ENCODE results near the gene RCBTB2. TPM values are rescaled to one million over a fixed set of nuclear protein-coding genes. Genes with fewer than 3 reads are reported as not detected.
A peak's percentile ranks its signal among the peaks of the same experiment; 100 is the strongest.

Gene RCBTB2
- total and polyA plus RNA-seq, 2 experiments from 2014 or later = 8.0 to 9.1 TPM

DNA sequence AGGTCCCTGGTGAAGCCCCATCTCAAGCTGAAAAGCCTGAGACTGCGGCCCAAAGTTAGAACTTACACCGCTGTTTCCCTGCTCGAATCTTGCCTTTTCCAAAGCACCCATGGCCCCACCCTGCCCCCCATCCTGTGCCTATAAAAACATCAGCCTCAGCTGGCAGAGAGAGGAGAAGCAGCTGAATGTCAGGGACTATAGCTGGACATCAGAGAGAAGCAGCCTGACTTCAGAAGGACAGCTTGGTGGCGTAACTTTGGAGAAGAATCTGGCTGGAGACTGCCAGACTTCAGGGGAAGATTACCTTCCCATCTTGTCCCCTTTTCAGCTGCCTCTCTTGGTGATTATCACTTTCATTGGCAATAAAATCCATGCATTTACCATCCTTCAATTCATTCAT, 9.3 kb upstream of the RCBTB2 start:
- no peaks in the 10 kb centered on the region for H3F3A ChIP-seq (ENCODE audit: insufficient read depth)
- no peak for DNase-seq
- no peaks in the 10 kb centered on the region for H3K36me3 ChIP-seq (ENCODE audit: low read depth)
- no peaks in the 10 kb centered on the region for H3K79me2 ChIP-seq (ENCODE audit: insufficient read depth)
- in situ Hi-C loops (cut with MboI) = no loop called here
- no peak overlapping the region for H3K27ac ChIP-seq
- no peaks in the 10 kb centered on the region for H3K4me1 ChIP-seq (ENCODE audit: insufficient read depth)
- H3K4me3 ChIP-seq = no peak overlapping the region
- no peak overlapping the region for H3K4me2 ChIP-seq (ENCODE audit: unreplicated experiment)
- 0 out of 2 replicates have a peak overlapping the region, but pooled peaks have one; percentile 21 for H2AFZ ChIP-seq
- no peaks in the 10 kb centered on the region for H3K9me2 ChIP-seq (ENCODE audit: insufficient read depth)
- no peak for TF ChIP-seq EZH2 (IDR thresholded peaks at IDR 0.05; ENCODE audit: insufficient read depth, poor library complexity, severe bottlenecking)
- no peak for TF ChIP-seq EZH2phosphoT487 (IDR thresholded peaks at IDR 0.05; ENCODE audit: insufficient read depth, low read depth)
- H3K9ac ChIP-seq = no peak overlapping the region
- H4K20me1 ChIP-seq (ENCODE audit: insufficient read depth) = no peaks in the 10 kb centered on the region
- H3K9me3 ChIP-seq (ENCODE audit: low read depth) = no peaks in the 10 kb centered on the region
- WGBS, 2 experiments (ENCODE audit: low coverage in 1 of 2, low lambda C conversion rate in 2 of 2, missing lambda C conversion rate in 2 of 2) = 88 to 98% methylated on average over 4 of the region's 4 CpGs
- no peaks in the 10 kb centered on the region for H3K27me3 ChIP-seq (replicated peaks; ENCODE audit: insufficient read depth)

DNA sequence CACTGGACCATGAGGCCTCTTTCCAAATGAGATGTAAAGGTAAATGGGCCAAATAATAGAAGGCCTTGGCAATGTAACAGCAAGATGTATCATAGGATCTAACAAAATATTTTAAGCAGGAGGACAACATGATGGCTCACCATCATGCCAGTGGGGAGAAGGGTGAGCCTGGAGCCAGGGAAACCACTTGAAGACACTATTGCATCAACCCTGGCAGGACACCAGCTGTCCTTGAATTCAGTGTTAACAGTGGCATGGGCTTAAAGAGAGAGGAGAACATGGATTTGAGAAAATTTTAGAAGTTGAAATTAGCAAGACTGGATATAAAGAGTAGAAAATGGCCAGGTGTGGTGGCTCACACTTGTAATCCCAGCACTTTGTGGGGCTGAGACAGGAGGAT, 6.7 kb upstream of the RCBTB2 start:
- TF ChIP-seq EZH2 (IDR thresholded peaks at IDR 0.05; ENCODE audit: insufficient read depth, poor library complexity, severe bottlenecking) = no peak
- TF ChIP-seq EZH2phosphoT487 (IDR thresholded peaks at IDR 0.05; ENCODE audit: insufficient read depth, low read depth) = no peak
- H3K4me2 ChIP-seq (ENCODE audit: unreplicated experiment) = no peak overlapping the region
- H3K27me3 ChIP-seq (replicated peaks; ENCODE audit: insufficient read depth) = no peaks in the 10 kb centered on the region
- no peaks in the 10 kb centered on the region for H4K20me1 ChIP-seq (ENCODE audit: insufficient read depth)
- no peaks in the 10 kb centered on the region for H3K4me1 ChIP-seq (ENCODE audit: insufficient read depth)
- peak; percentile 47 for DNase-seq
- no peak overlapping the region for H3K9ac ChIP-seq
- no peak overlapping the region for H2AFZ ChIP-seq
- H3K9me3 ChIP-seq (ENCODE audit: low read depth) = no peaks in the 10 kb centered on the region
- H3K27ac ChIP-seq = no peak overlapping the region
- H3F3A ChIP-seq (ENCODE audit: insufficient read depth) = peaks cover 2% of the 10 kb centered on the region; the same call in 1 of the 2 replicates
- no peaks in the 10 kb centered on the region for H3K9me2 ChIP-seq (ENCODE audit: insufficient read depth)
- H3K4me3 ChIP-seq = no peak overlapping the region
- no peaks in the 10 kb centered on the region for H3K36me3 ChIP-seq (ENCODE audit: low read depth)
- no peaks in the 10 kb centered on the region for H3K79me2 ChIP-seq (ENCODE audit: insufficient read depth)
- in situ Hi-C loops (cut with MboI) = no loop called here

DNA sequence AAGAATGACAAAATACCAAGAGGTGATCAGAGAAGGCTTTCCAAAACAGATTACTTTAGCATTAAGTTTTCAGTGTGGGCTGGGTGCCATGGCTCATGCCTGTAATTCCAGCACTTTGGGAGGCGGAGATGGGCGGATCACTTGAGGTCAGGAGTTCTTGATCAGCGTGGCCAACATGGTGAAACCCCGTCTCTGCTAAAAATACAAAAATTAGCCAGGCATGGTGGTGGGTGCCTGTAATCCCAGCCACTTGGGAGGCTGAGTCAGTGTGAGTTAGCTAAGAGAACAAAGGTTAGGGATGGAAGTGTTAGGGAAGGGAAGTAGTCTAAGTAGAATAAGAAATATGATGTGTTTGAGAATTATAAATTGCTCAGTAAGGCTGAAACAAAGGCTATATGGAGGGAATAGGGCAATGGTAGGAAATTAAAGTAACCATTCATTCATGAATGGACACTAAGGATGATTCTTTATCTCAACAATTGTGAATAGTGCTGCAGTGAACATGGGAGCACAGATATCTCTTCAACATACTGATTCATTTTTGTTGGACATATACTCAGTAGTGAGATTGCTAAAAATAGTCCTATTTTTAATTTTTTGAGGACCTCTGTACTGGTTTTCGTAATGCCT, 3.9 kb upstream of the RCBTB2 start:
- no peaks in the 10 kb centered on the region; the same call in 1 of the 2 replicates for H3K79me2 ChIP-seq (ENCODE audit: insufficient read depth)

DNA sequence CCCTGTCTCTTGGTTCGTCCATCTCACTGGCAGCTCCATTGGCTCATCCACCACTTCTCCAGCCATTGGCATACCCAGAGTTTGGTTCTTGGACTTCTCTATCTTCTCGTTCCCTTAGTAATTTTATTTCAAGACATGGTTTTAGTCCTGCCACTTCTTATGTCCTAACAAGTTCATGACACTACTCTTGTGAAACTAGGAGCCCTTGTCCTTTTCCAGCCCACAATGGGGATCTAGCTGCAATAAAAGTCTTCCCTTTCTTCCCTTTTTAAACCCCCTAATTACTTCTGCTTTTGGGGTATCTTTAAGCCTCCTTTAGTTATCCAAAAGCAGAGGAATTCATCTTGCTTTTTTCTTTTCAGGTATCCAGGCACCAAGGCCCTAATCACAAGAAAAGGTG, 2.9 kb upstream of the RCBTB2 start:
- peaks cover 9% of the 10 kb centered on the region for H3K79me2 ChIP-seq (ENCODE audit: insufficient read depth)
- no peak for DNase-seq
- 64 to 75% methylated on average over 2 of the region's 2 CpGs for WGBS, 2 experiments (ENCODE audit: low coverage in 1 of 2, low lambda C conversion rate in 2 of 2, missing lambda C conversion rate in 2 of 2)
- no peak overlapping the region for H3K27ac ChIP-seq
- in situ Hi-C loops (cut with MboI) = no loop called here
- no peaks in the 10 kb centered on the region for H3K9me3 ChIP-seq (ENCODE audit: low read depth)
- H3K36me3 ChIP-seq (ENCODE audit: low read depth) = no peaks in the 10 kb centered on the region
- no peak overlapping the region for H3K9ac ChIP-seq
- no peaks in the 10 kb centered on the region for H3K27me3 ChIP-seq (replicated peaks; ENCODE audit: insufficient read depth)
- TF ChIP-seq EZH2 (IDR thresholded peaks at IDR 0.05; ENCODE audit: insufficient read depth, poor library complexity, severe bottlenecking) (no peak), EZH2phosphoT487 (IDR thresholded peaks at IDR 0.05; ENCODE audit: insufficient read depth, low read depth) (no peak)
- H3F3A ChIP-seq (ENCODE audit: insufficient read depth) = peaks cover 15% of the 10 kb centered on the region
- H3K4me3 ChIP-seq = no peak overlapping the region
- H3K4me2 ChIP-seq (ENCODE audit: unreplicated experiment) = no peak overlapping the region
- no peak overlapping the region for H2AFZ ChIP-seq
- no peaks in the 10 kb centered on the region for H4K20me1 ChIP-seq (ENCODE audit: insufficient read depth)
- 0 out of 2 replicates have a peak, but pooled peaks cover 3% of the 10 kb centered on the region for H3K4me1 ChIP-seq (ENCODE audit: insufficient read depth)
- H3K9me2 ChIP-seq (ENCODE audit: insufficient read depth) = no peaks in the 10 kb centered on the region

More for the DNA sequence above, 3.9 kb upstream of the RCBTB2 start:
- Histone ChIP-seq H3F3A (ENCODE audit: insufficient read depth) (peaks cover 15% of the 10 kb centered on the region), H3K27ac (no peak overlapping the region), H3K36me3 (ENCODE audit: low read depth) (no peaks in the 10 kb centered on the region), H3K4me3 (no peak overlapping the region), H3K4me2 (ENCODE audit: unreplicated experiment) (no peak overlapping the region), H3K9me2 (ENCODE audit: insufficient read depth) (no peaks in the 10 kb centered on the region), H3K9me3 (ENCODE audit: low read depth) (no peaks in the 10 kb centered on the region), H3K27me3 (replicated peaks; ENCODE audit: insufficient read depth) (no peaks in the 10 kb centered on the region), H2AFZ (no peak overlapping the region), H4K20me1 (ENCODE audit: insufficient read depth) (no peaks in the 10 kb centered on the region), H3K9ac (no peak overlapping the region), H3K4me1 (ENCODE audit: insufficient read depth) (0 out of 2 replicates have a peak, but pooled peaks cover under 1% of the 10 kb centered on the region)
- DNase-seq = no peak
- TF ChIP-seq EZH2phosphoT487 (IDR thresholded peaks at IDR 0.05; ENCODE audit: insufficient read depth, low read depth) (no peak), EZH2 (IDR thresholded peaks at IDR 0.05; ENCODE audit: insufficient read depth, poor library complexity, severe bottlenecking) (no peak)
- 80 to 82% methylated on average over 5 of the region's 5 CpGs for WGBS, 2 experiments (ENCODE audit: low coverage in 1 of 2, low lambda C conversion rate in 2 of 2, missing lambda C conversion rate in 2 of 2)
- in situ Hi-C loops (cut with MboI) = no loop called here

Measured in GM23248 (cell line).